HepG2 (cell line): ENCODE results near the gene ABCC10. TPM values are rescaled to one million over a fixed set of nuclear protein-coding genes. Genes with fewer than 3 reads are reported as not detected.

ENCODE experiments used
- AHR ChIP-seq: IDR thresholded peaks from 2 replicates; pipeline ENCODE4 v1.6.1; 2018; ENCODE audit warnings: missing genetic modification reagents, missing compliant biosample characterization
- CENPT ChIP-seq: sonication (generic); formaldehyde crosslinking; IDR thresholded peaks from 2 replicates; pipeline ENCODE4 v1.8.0; 2022; ENCODE audit warnings: low read depth, mild to moderate bottlenecking, moderate library complexity, missing genetic modification reagents
- JARID2 ChIP-seq: sonication (generic); formaldehyde crosslinking; IDR thresholded peaks from 2 replicates; pipeline ENCODE4 v1.8.1; 2023; ENCODE audit warnings: missing genetic modification reagents, inconsistent platforms; ENCODE audit not compliant: insufficient replicate concordance
- KLF12 ChIP-seq: sonication (generic); formaldehyde crosslinking; IDR thresholded peaks from 2 replicates; pipeline ENCODE4 v1.4.0; 2020; ENCODE audit warnings: missing genetic modification reagents, borderline replicate concordance
- KLF9 ChIP-seq: IDR thresholded peaks from 2 replicates; pipeline ENCODE4 v1.6.1; 2016; ENCODE audit warnings: low read depth
- RFXAP ChIP-seq: sonication (generic); formaldehyde crosslinking; IDR thresholded peaks from 2 replicates; pipeline ENCODE4 v1.4.0; 2020; ENCODE audit warnings: missing genetic modification reagents, borderline replicate concordance
- SRSF9 ChIP-seq: fragments of 200-400 bp; formaldehyde crosslinking; IDR thresholded peaks from 2 replicates; pipeline ENCODE4 v1.6.1; 2018; ENCODE audit warnings: borderline replicate concordance, mild to moderate bottlenecking, low read depth, low read length; ENCODE audit not compliant: insufficient read depth, poor library complexity, severe bottlenecking
- THRA ChIP-seq: sonication (generic); formaldehyde crosslinking; IDR thresholded peaks from 2 replicates; pipeline ENCODE4 v1.4.0; 2020; ENCODE audit warnings: missing genetic modification reagents, borderline replicate concordance
- ZNF207 ChIP-seq: fragments of 450-650 bp; IDR thresholded peaks from 2 replicates; pipeline ENCODE4 v1.6.1; 2016; ENCODE audit warnings: antibody characterized with exemption, borderline replicate concordance
- ZNF224 ChIP-seq: sonication (generic); formaldehyde crosslinking; IDR thresholded peaks from 2 replicates; pipeline ENCODE4 v1.5.0; 2020; ENCODE audit warnings: mild to moderate bottlenecking, missing genetic modification reagents
- ZNF230 ChIP-seq: sonication (generic); formaldehyde crosslinking; IDR thresholded peaks from 2 replicates; pipeline ENCODE4 v1.4.0; 2020; ENCODE audit warnings: mild to moderate bottlenecking, missing genetic modification reagents
- ZNF260 ChIP-seq: sonication (generic); formaldehyde crosslinking; IDR thresholded peaks from 2 replicates; pipeline ENCODE4 v1.4.0; 2020; ENCODE audit warnings: missing genetic modification reagents, low read depth, mild to moderate bottlenecking, borderline replicate concordance
- ZNF292 ChIP-seq: sonication (generic); formaldehyde crosslinking; IDR thresholded peaks from 2 replicates; pipeline ENCODE4 v1.8.1; 2022; ENCODE audit warnings: mild to moderate bottlenecking, low read depth, missing genetic modification reagents, borderline replicate concordance
- ZNF350 ChIP-seq: sonication (generic); formaldehyde crosslinking; IDR thresholded peaks from 2 replicates; pipeline ENCODE4 v1.4.0; 2020; ENCODE audit warnings: mild to moderate bottlenecking, low read depth, missing genetic modification reagents, borderline replicate concordance
- ZNF503 ChIP-seq: sonication (generic); formaldehyde crosslinking; IDR thresholded peaks from 2 replicates; pipeline ENCODE4 v1.4.0; 2020; ENCODE audit warnings: missing genetic modification reagents
- ZNF513 ChIP-seq: sonication (generic); formaldehyde crosslinking; conservative IDR thresholded peaks from 2 replicates; pipeline ENCODE4 v1.5.0; 2020; ENCODE audit warnings: missing genetic modification reagents
- ZNF609 ChIP-seq: sonication (generic); formaldehyde crosslinking; IDR thresholded peaks from 2 replicates; pipeline ENCODE4 v1.4.0; 2020; ENCODE audit warnings: mild to moderate bottlenecking, missing genetic modification reagents, borderline replicate concordance
- ZNF616 ChIP-seq: sonication (generic); formaldehyde crosslinking; IDR thresholded peaks from 2 replicates; pipeline ENCODE4 v1.5.0; 2020; ENCODE audit warnings: low read depth, mild to moderate bottlenecking, missing genetic modification reagents
- ZNF644 ChIP-seq: IDR thresholded peaks from 2 replicates; pipeline ENCODE4 v1.6.1; 2016; ENCODE audit warnings: low read depth
- polyA plus RNA-seq, 8 experiments: library from polyadenylated mRNA; depleted of rRNA in 3 of 8; stranded (reverse) in 7 of 8; unstranded in 1 of 8; fragments of >200 nt; fragmentation: Illumina TruSeq in 4 of 8; extraction: Trizol in 4 of 8; gene quantifications; 2 replicates each; pipeline versions ENCODE4 v1.2.1 to v1.2.3, GENCODE V29; 2011 to 2016; ENCODE audit warnings: low read depth in 4 of 8, missing spikeins in 1 of 8, mixed read lengths in 1 of 8; ENCODE audit not compliant: insufficient read depth in 1 of 8
- total RNA-seq, 5 experiments: library from RNA; depleted of rRNA; stranded (reverse); fragments of >200 nt; fragmentation: Illumina TruSeq; extraction: Trizol; gene quantifications; 2 replicates each; pipeline ENCODE4 v1.2.3, GENCODE V29; 2016; ENCODE audit warnings: low read depth in 1 of 5

The ABCC10 gene
- total and polyA plus RNA-seq, 2 of the 13 experiments (the other 11 are each of a cell fraction or from before 2014, with no cell fraction given) = 16.0 to 24.3 TPM

- TF ChIP-seq ZNF292 (peak; percentile 90; the same call in 1 of the 2 replicates), ZNF207 (no peak), ZNF260 (CRISPR knock-in tag) (no peak), CENPT (CRISPR knock-in tag) (no peak), ZNF616 (CRISPR knock-in tag) (peak; percentile 78; the same call in 1 of the 2 replicates), RFXAP (CRISPR knock-in tag) (peak; percentile 92), JARID2 (CRISPR knock-in tag) (no peak), ZNF224 (no peak), ZNF503 (peak; percentile 81), ZNF644 (CRISPR knock-in tag) (no peak), KLF9 (CRISPR knock-in tag) (peak; percentile 94), THRA (CRISPR knock-in tag) (no peak), ZNF350 (CRISPR knock-in tag) (peak; percentile 79; the same call in 1 of the 2 replicates), ZNF230 (peak; percentile 94), AHR (CRISPR knock-in tag) (no peak; the same call in 1 of the 2 replicates), SRSF9 (no peak), ZNF609 (CRISPR knock-in tag) (peak; percentile 59; the same call in 1 of the 2 replicates), ZNF513 (CRISPR knock-in tag) (no peak), KLF12 (CRISPR knock-in tag) (peak; percentile 98)
Observed at GRCh38 chr6:43427406-43428111, at the start of gene ABCC10 (continued).
